Measurements from ENCODE around the gene POU3F3.
A peak's percentile ranks its signal among the peaks of the same experiment; 100 is the strongest.

POU3F3 gene

DNA sequence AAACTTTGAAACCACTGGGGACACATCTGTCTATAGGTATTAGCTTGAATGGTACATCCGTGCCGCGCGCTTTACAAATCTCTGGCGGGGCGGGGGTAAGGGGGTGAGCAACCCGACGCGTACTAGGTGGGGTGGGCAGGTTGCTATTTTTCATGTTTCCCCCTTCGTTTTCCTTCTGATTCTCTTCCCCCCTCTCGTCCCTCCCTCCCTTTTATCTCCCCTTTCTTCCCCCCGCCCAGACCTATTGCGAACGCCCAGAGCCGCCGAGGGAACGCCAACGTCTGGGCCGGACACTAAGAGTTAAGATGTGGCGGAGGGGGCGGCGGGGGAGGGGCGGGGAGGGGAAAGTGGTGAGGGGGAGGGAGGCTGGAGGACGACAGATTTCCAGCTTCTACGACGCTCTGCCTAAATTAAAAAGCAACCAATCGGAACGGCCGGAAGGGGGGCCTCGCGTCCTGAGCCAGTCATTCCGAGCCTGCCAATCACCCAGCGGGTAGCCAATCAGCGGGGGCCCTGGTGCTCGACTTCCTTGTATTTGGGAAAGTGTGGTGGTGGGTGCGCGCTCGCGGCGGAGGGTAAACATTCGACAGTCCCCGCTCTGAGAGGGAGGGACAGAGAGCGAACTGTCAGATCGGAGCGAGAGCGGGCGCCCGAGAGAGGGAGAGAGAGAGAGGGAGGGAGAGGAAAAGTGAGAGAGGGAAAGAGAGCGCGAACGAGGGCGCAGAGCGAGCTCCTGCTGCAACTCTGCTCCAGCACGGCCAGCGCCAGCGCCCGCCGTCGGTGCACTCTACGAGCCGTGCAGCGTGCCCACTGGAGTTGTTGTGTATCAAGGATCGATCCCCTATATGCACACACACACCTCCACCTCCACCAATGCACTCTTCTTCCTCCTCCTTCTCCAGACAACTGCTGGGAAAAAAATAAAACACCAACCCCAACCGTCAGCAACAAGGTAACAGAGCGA, at the start of gene POU3F3:
TSS of gene POU3F3 (plus strand) at position 582 of the 964 bp plus-strand sequence. CDS start 1,396 bp downstream, outside the sequence.
- no peak for DNase-seq (ENCODE audit: low read depth)

DNA sequence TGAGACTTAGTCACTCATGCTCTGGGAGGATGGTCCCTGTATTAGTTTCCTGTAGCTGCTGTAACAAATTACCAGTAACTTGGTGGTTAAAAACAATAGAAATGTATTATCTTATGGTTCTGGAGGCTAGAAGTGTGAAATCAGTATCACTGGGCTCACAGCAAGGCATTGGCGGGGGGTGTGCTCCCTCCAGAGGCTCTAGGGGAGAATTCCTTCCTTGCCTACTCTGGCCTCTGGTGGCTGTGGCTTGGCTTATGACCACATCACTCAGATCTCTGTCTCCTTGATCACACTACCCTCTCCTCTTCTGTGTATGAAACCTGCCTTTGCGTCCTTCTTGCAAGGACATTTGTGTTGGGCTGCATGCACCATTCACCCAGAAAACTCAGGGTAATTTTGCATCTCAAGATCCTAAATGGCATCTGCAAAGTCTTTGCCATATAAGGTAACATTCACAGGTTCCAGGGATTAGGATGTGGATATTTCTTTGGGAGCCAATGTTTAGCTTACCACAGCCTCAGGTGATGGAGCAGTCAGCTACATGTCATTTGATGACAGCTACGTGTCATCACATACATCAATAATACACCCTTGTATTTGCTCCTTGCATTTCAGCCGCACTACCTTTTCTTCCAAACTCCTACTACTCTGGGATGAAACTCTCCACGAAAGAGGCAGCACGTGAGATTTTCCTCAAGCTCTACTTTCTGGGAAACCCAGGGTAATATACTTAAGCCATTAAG, 49.6 kb upstream of the POU3F3 start:
- no peak for DNase-seq (ENCODE audit: low read depth)

DNA sequence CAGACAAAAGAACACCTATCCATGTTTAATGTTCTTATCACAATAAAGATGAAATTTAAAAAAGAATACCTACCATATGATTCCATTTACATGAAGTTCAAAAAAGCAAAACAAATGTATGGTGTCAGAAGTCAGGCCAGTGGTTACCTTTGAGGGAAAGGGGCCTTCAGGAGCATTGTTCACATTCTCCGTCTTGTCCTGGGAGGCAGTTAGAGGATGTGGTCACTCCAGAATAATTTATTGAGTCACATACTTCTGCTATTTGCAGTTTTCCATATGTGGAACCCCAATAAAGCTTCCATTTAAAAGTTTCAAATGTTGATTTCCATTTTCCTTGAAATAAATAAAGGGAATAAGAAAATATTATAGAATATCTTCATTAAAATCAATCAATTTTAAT, 41.6 kb upstream of the POU3F3 start:
- no peak for DNase-seq (ENCODE audit: low read depth)

DNA sequence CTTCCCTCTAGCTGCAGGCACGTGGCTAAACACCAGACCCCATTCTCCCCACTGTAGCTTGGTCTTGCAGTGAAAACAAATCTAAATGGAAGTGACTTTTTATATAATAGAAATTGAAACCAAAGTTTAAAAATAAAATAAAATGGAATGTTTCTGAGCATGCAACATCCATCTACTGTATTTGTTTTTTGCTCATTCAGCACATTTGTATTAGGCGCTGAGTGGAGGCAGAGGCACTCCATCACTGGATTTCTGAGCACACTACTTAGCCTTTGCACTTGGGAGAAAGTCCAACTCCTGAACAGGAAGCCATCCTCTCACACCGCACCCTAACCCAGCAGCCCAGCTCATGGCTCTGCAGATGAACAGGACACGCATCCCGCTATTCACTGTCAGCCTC, 37.8 kb upstream of the POU3F3 start:
- no peak for DNase-seq (ENCODE audit: low read depth)

DNA sequence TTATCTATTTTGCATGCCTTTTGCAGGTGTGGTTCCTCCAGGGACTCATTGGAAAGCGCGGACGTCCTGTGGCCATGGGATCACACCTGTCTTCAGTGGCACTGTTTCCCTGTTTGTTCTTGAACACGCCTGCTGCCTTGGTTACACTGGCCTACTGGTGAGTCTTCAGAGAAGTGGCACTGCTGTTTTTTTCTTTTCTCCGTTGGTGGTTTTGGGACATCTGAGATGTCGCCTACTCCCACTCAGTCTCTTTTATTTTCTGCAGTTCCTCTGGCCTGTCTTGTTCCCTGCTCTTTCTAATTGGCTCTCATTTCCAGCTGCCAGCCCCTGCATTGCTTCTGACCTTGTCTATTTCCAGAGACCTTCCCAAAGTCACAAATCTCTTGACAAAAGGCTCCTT, 35.7 kb upstream of the POU3F3 start:
- no peak for DNase-seq (ENCODE audit: low read depth)

DNA sequence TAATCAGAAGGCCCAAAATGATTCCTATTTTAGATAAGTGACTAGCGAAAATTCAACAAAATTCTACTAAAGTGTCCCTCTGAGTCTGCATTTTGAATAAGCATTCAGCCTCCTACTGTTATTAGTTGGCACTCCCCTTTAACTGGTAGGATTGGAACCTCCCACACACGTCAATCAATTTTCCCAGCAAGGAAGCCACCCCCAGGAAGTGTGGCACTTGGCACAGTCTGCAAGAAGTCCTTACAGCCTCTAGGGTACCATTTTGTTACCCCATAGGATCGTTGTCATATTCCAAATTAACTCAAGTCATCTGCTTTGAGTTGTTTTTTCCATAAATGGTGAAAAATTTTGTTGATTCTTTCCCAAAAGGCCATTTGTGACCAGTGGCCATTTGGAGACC, 33.8 kb upstream of the POU3F3 start:
- DNase-seq (ENCODE audit: low read depth) = no peak

DNA sequence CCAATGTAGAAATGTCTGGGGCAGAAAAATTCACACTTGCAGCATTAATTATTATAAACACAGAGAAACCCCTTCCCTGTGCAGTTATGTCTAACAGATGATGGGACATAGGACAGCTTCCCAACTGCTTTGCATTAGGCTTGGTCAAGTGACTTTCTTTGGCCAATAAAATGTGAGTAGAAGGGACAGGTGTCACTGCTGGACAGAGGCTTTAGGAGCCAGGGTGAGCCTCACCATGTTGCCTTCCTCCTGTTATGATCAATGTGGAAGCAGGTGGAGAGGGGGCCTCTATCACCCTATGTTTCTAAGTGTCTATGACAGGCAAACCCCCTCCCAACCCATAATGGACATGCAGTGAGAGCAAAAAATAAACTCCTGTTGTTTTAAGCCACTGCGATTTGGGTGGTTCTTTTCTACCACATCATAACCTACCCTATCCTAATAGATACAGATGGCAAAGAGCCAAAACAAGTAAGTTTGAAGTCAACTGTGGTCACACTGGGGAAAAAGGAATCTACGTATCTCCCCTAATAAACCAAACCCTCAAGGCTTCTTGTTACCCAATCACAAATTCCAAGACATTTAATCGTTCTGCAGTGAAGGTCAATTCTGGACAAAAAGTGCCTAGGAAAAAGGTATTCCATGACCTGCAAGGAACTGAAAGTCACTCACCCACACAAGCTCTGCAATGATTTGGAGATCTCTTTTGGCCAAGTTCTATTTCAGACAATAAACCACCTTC, 28.6 kb upstream of the POU3F3 start:
- peak; percentile 40 for DNase-seq (ENCODE audit: low read depth)

DNA sequence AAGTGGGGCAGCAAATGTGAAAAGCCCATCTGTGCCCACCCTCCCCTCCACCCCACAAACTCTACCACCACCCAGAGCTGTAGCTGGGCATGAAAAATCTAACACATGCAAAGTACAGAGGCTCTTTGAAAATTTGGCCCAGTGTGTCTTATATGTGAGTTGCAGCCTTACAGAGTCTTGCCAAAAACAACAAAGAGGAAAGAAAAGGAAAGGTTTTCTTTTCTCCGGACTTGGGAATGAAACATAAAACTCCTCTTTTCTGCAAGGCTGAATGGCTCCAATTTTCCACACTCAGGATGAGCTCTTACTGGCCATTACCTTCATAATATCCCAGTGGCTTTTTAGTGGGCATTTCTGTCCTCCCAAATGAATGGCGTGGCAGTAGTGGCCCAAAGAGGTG, 27.9 kb upstream of the POU3F3 start:
- DNase-seq (ENCODE audit: low read depth) = no peak

DNA sequence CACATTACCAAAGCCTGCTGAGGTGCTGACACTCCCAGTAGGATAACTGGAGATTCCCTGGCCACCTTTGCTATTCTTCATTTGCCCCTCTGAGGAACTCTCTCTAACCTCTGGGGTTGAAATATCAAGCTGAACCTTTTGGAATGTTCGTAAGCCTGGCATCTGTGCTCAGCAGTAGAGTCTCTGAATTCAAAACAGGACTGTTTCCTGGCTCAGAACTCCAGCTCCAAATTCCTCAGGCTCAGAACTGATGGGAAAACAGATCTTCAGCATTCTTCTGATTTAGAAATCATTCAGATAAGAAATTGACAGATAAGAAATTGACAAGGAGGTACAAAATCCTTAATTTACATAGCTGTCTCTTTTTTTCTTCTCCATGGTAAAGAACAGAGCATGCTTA, 22.2 kb upstream of the POU3F3 start:
- DNase-seq (ENCODE audit: low read depth) = no peak

DNA sequence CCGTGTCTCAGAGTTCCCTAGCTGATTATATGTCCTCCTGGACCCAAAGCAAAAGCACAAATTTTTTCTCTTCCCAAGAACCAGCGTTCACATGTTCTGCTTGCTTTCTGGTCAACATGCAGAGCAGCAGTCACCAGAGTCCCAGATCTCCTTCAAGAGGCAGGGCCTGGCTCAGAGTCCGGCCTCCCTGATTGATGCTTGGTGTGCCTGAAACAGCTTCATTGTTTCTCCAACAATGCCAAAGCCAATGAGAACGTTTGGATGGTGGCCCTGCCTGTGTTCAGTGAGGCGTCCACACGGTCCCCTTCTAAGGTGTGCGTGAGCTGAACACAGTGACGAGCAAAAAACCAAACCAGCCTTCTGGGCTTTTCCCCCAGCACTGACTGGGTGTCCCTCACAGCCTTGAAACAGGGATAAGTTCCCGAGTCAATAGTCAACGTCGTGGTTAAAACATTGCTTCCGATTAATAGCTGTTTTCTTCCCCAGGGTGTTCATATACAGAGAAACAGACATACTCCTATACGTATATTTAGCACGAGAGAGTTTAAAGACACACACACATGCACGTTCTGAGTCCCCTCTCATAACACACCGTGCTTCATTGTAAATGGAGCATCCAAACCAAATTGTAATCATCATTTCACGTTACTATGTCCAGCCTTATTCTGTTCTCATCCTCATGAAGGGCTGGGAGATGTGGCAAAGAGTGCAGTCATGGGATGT, 19.3 kb upstream of the POU3F3 start:
- DNase-seq (ENCODE audit: low read depth) = no peak

DNA sequence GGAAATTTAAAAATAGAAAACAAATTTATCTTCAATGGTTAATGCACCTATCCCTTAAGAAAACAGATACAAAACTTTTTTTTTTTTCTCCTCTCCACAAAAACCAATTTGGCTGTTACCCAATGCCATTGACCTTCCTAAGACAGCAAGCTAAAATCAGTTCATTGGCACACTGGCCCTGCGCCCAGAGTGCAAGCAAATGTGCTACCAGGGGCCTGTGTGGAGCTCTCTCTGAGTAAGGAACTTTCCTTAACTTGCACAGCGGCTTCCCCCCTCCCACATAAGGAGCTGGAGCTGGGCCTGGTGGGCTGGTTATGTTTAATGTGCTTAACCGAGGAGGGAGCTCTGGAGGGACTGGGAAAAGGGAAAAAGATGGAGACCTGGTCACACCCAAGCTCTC, 17.6 kb upstream of the POU3F3 start:
- no peak for DNase-seq (ENCODE audit: low read depth)

DNA sequence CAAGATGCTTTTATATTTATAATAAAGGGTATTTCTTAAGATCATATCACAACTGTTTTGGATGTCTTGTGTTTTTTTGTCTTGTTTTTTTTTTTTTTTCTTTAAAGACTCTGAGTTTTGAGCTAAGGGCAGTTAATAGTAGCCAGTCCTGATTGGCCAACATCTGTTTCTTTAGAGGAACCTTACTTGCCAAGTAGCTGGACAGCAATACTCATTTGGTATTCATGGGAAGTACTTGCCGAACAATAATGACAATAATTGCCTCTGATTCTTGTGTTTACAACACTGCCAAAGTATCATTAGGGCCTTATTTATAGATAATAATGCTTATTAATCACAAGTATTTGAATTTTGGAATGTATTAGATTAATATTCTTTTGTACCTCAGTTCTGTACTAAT, 17.1 kb upstream of the POU3F3 start:
- no peak for DNase-seq (ENCODE audit: low read depth)

DNA sequence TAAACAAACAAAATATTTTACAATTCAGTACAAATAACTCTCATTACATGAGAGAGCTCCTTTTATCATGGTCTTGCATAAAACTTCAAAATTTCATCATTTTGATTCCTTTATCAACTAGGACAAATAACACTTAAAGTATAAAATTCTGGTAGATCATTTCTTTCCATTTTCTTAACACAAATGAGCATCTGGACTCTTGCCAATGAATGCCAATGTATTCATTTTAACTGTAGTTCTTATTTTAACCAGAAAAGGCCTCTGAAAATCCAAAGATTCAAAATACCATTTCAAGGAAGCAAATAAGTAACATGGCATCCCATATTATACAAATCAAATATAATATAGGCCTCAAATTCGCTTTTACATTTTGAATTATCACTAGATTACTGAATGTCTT, 13.8 kb upstream of the POU3F3 start:
- DNase-seq (ENCODE audit: low read depth) = no peak

DNA sequence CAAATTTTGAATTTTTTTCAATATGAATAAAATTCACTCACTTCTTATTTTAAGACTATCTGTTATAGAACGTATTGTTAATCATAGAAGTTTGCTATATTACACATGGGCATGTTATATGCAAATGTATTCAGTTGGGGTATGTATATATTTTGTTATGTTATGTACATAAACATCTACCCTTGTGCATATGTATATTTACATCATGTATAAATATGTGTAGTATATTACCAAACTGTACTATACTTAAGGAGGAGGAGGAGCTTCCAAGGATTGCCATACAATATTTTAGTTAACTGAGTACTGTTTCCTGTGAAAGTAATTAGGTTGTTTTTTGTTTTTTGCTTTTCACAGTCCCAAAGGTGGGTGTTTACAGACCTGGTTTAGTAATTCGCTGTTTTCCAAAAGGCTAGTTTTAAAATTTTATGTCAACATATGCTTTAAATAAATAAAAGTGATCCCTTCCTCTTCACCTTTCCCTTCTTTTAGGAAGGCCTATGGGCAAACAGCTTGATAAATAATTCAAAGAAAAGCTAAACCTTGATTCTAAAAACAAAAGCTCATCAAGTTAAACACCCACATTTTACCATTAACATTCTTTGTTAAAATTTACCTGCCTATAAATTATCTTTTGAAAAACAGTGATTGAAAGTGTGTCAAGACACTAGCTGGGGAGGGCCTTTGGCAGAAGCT, 12.9 kb upstream of the POU3F3 start:
- DNase-seq (ENCODE audit: low read depth) = no peak

DNA sequence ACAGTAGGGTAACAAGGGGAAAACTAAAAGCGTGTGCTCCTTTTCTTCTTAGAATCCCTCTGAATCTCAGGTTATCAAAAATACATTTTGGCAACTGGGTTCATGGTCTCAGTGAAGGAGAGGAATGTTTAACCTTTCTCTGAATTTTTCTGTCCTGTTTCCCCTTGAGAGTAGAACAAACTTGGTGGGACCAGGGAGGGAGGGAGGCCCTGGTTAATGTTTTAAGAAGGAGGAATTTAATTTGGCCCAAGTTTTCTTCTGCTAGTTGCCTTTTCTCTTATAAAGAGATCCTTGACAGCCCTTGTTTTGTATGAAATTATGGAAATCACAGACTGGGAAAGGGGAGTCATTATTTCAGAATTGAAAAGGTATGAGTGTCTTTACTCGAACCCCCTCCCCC, 12.2 kb upstream of the POU3F3 start:
- no peak for DNase-seq (ENCODE audit: low read depth)

DNA sequence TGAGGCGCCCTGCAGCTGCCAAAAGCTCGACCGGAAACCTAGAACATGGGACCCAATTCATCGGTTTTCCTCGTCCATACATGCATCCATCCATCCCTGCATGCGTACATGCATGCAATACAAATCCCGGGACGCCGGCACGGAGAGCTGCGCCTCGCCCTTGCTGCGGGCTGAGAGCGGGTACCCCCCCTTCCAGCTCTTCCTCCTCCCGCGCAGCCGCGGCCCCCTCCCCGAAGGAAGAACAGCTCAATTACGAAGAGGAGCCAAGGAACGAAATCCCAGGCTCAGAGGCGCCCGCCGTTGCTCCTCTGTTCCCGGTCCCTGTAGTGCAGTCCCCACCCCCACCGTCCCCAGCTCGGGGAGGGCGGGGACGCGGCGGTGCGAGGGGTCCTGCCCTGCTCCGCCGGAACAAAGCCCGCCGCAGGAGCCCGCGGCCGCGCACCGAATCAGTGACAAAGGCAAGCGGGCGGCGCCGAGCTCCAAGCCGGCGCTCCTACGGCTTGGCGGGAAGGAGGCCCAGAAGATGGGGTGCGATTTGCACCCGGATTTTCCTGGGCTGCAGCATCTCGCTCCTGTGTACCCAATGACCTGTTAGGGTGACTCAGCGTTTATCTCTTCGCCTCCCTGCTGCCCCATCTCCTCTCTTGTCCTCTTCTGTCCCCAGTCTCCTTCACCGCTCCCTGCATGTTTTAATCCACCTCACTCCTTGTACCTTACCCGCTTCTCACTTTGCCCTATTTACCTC, 8.9 kb upstream of the POU3F3 start:
- no peak for DNase-seq (ENCODE audit: low read depth)

DNA sequence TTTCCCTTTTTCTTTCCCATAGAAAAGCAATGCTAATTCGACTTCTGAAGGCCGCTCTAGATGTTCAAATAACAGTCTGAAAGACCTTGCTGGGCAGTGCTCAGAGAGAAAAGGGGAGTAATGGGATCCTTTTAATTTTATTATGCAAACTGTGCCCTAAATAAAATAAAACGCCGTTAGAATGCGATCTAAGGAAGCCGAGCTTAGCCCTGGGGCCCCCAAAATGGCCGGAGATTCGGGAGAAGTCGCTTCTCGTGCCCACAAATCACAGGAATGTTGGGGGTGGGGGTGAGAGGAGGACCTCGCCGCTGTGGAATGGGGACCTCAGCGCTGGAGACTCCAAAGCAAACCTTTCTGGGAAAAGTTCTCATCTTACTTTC, 8.4 kb upstream of the POU3F3 start:
- no peak for DNase-seq (ENCODE audit: low read depth)

DNA sequence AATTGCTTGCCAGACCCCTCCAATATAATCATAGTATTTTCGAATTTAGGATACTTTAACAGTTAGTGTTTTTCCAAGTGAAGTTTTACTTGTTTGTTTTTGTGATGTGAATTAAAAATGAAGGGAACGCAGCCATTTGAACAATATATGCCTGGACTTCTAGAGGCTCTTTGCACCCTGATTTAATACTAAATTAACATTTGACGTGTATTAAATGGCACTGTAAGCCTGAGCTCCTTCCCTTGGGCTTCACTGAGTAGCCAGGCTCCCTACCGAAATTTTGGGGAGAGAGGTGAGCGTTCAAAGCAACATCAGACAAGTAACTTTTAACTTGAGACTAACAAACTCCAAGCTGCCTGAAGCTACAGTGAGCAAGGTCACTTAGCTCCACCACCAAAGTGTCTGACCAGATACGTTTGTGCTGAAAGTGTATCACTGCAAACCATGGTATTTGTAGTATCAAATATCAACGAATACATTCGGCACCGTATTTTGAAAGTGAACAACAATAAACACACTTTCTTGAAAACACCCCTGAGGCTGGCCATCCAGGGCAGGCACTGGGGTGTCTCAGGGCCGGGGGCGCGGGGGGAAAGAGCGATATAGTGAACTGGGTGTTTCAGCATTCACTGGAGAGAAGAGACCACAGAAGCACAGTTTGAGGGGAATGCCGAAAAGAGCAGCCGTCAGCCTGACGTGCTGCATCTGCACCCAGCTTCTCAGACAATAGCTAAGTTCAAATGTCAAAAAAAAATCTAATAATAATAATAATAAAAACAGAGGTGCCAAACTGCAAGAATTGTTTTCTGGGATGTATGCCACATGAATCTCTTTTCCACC, 7.7 kb upstream of the POU3F3 start:
- no peak for DNase-seq (ENCODE audit: low read depth)

DNA sequence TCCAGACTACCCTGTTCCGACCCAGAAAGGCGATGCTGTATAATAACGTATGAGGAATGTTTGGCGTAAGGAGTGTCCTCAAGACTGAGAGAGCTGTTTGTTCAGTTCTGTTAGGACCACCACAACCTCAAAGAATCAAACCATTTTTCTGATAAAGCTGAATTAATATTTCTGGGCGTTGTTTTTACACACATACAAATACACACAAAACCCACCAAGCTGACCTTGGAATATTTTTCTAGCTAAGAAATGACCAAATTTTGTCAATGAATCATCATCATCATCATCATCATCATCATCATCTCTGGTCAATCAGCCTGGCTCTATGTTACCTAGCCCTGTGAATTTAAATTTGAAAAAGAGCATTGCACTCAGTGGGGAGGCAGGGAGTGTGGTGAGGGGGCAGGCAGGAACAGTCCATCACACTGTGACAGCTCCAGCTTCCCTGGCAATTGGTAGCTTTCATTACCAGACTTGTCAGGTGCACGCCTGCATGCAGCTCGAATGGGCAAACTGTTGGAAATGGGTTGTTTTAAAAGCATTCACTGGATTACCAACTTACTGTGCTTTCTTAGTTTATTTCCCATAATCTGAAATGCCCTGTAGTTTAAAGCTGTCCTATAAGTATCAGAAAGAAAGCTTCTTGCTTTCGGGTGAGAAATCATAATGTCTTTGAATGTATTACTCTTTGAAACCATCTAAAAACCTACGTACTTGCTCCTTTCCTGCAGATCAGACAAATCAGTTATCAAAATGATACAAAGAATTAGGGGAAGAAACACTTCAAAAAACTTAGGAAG, 6.9 kb upstream of the POU3F3 start:
- no peak for DNase-seq (ENCODE audit: low read depth)
